Omental fat pad (tissue), 4 donors: ENCODE data around the gene KCNE5. TPM values are rescaled to one million over a fixed set of nuclear protein-coding genes. Genes with fewer than 3 reads are reported as not detected.
"Not testable (repeated sequence)": the region's sequence is repeated elsewhere in the genome, so short reads cannot be mapped to it uniquely, and the experiment has no call there.

Source experiments
- ATAC-seq: fragments of 150-250 bp; one replicate; pipeline ENCODE4 v1.9.1; 2016; ENCODE audit warnings: mild to moderate bottlenecking, moderate library complexity; ENCODE audit not compliant: low FRiP score
- DNase-seq: peaks from one replicate; pipeline ENCODE4 v3.0.0-alpha.2; 2019; ENCODE audit warnings: low spot score
- total RNA-seq, 4 donors: library from RNA; depleted of rRNA; stranded (reverse); fragments of >200 nt; gene quantifications; one replicate each; pipeline ENCODE4 v1.1.0, GENCODE V29; 2016
- TF ChIP-seq, protein P1 (sequence below), 3 donors: fragments of 450-650 bp; IDR thresholded peaks; one replicate each; pipeline ENCODE4 v1.5.1; 2016 to 2017; ENCODE audit warnings: antibody characterized with exemption in 3 of 3, mild to moderate bottlenecking in 3 of 3, moderate library complexity in 2 of 3

Gene KCNE5
- total RNA-seq, 4 donors from 2014 or later: 0.79 to 3.8 (median 2.1) TPM

- DNase-seq (no peak), ATAC-seq (no peak)
- TF ChIP-seq, protein P1, sequence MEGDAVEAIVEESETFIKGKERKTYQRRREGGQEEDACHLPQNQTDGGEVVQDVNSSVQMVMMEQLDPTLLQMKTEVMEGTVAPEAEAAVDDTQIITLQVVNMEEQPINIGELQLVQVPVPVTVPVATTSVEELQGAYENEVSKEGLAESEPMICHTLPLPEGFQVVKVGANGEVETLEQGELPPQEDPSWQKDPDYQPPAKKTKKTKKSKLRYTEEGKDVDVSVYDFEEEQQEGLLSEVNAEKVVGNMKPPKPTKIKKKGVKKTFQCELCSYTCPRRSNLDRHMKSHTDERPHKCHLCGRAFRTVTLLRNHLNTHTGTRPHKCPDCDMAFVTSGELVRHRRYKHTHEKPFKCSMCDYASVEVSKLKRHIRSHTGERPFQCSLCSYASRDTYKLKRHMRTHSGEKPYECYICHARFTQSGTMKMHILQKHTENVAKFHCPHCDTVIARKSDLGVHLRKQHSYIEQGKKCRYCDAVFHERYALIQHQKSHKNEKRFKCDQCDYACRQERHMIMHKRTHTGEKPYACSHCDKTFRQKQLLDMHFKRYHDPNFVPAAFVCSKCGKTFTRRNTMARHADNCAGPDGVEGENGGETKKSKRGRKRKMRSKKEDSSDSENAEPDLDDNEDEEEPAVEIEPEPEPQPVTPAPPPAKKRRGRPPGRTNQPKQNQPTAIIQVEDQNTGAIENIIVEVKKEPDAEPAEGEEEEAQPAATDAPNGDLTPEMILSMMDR (IDR thresholded peaks at IDR 0.05): no peak
These were observed 23.5 kb downstream of the KCNE5 start for GRCh38 chrX:109601486-109601885.

GRCh38 chrX:109600237-109600651 lies 24.7 kb downstream of the KCNE5 start:
- TF ChIP-seq, protein P1 (IDR thresholded peaks at IDR 0.05): no peak
- no peak for ATAC-seq
- no peak for DNase-seq

GRCh38 chrX:109596015-109596414 lies 29.0 kb downstream of the KCNE5 start:
- DNase-seq: no peak
- ATAC-seq: no peak
- TF ChIP-seq, protein P1 (IDR thresholded peaks at IDR 0.05): no peak

DNA sequence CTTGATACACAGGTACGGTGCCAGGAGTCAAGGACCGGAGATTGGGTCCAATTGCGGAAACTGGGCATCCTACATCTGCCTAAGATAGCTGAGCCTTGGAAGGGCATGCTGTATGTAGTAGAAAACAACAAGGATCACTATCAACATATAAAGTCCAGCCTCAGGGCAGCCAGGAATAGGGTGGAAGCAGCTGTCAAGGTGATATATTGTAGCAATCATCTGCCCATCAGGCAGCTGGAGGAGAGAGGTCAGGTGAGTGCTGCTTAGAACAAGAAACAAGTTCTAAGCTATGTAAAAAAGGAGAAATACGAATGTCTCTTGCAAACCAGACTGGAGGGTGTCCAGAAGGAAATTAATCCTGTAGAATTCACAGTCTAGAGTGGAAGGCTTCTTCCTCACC lies 34.8 kb downstream of the KCNE5 start:
- no peak for ATAC-seq
- no peak for DNase-seq
- TF ChIP-seq, protein P1 (IDR thresholded peaks at IDR 0.05): no peak

DNA sequence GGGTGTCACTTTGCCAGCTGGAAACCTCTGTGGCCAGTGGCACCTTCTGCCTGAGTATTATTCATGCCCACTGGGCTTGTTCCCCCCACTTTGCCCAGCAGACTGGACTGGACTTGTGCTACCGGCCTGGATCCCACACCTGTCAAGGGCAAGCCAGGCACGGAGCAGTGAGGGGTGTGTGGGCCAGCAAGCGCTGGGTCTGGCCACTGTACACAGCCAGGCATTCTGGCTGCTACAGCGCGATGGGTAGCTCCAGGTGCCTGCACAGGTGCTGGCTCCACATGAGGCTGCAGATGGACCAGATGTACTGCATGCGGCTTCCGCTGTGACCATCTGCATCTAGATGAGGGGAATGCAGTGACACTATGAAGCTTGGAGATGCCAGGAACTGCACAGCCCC lies 39.5 kb downstream of the KCNE5 start:
- ATAC-seq (no peak), DNase-seq (no peak)
- TF ChIP-seq, protein P1 (IDR thresholded peaks at IDR 0.05): no peak

DNA sequence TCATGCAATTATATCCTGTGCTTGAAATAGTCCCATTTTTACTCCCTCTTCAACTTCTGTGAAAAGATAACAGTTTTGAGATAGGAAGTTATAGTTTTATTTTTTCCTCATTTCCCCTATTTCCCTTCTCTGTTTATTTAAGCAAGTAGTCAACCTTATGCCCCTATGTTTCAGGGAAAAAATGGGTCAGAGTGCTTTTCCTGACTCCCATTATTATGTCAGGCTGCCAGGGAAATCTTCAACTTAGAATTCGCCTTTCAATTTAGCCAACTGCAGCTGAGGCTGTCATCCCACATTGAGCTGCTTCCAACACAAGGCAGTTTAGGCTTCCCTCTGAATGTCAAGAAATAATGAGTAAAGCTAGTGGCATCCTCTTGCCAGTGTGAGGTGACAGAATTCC lies 46.1 kb downstream of the KCNE5 start:
- TF ChIP-seq, protein P1 (IDR thresholded peaks at IDR 0.05): no peak
- no peak for DNase-seq
- no peak for ATAC-seq

- DNase-seq: no peak
- TF ChIP-seq, protein P1 (IDR thresholded peaks at IDR 0.05): no peak
These were observed 47.9 kb downstream of the KCNE5 start for GRCh38 chrX:109577055-109577454.

GRCh38 chrX:109576083-109576482 lies 48.9 kb downstream of the KCNE5 start:
- not testable (repeated sequence) for ATAC-seq, DNase-seq

More at GRCh38 chrX:109577055-109577454, 47.9 kb downstream of the KCNE5 start:
- no peak for ATAC-seq
